ENCODE measurements around the gene NLRP12.

The NLRP12 gene

DNA sequence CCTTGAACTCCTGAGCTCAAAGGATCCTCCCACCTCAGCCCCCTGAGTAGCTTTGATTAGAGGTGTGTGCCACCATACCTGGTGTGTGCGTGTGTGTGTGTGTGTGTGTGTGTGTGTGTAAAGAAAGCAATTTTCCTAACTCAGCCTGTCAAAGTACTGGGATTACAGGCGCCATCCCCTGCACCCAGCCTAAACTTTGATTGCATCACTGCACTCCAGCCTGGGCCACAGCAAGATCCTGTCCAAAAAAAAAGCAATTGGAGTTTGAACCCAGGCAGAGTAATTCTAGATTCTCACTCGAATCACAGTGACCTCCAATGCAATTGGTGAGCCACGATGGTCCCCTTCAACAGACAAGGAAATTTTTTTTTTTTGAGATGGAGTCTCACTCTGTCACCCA lies 29.1 kb downstream of the NLRP12 start:
- in situ Hi-C loops (cut with MboI; ENCODE audit: low pct_unique_long_range_greater_than_20kb, low sequenced_read_pairs, unreplicated experiment): no loop called here
- no peak for TF ChIP-seq CTCF (IDR thresholded peaks at IDR 0.05; ENCODE audit: extremely low read depth, insufficient read depth, missing control alignments)

DNA sequence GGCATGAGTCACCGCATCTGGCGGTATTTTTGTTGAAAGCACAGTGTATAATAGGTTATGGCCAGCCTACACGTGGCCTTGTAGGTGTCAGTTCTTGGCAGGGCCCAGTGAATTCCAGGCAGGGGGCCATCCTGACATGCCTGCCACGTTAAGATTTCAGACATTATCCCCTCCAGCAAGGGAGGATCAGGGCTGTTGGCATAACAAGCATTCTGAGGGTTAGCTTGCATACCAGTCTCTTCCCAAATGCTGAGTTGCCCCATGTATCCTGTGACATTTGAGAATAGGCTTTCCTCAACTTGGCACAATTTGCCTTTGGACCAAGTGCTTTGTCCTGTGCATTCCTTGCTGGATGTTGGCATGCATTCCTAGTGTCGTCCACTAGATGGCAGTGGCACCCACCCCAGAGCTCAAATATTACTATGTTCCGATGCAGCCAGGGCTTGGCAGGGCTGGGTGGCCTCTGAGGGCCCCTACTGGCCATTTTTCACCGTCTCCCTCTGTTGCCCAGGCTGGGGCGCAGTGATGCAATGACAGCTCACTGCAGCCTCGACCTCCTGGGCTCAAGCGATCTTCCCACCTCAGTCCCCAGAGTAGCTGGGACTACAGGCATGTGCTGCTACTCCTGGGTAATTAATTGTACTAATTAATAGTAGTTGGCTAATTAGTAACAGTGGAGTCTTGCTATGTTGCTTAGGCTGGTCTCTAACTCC lies 31.2 kb downstream of the NLRP12 start:
- in situ Hi-C loops (cut with MboI; ENCODE audit: low pct_unique_long_range_greater_than_20kb, low sequenced_read_pairs, unreplicated experiment): no loop called here
- TF ChIP-seq CTCF (IDR thresholded peaks at IDR 0.05; ENCODE audit: extremely low read depth, insufficient read depth, missing control alignments): peak; percentile 92
- DNase-seq (ENCODE audit: low spot score): peak; percentile 82

More for the DNA sequence above, 29.1 kb downstream of the NLRP12 start:
- DNase-seq (ENCODE audit: low spot score): no peak

DNA sequence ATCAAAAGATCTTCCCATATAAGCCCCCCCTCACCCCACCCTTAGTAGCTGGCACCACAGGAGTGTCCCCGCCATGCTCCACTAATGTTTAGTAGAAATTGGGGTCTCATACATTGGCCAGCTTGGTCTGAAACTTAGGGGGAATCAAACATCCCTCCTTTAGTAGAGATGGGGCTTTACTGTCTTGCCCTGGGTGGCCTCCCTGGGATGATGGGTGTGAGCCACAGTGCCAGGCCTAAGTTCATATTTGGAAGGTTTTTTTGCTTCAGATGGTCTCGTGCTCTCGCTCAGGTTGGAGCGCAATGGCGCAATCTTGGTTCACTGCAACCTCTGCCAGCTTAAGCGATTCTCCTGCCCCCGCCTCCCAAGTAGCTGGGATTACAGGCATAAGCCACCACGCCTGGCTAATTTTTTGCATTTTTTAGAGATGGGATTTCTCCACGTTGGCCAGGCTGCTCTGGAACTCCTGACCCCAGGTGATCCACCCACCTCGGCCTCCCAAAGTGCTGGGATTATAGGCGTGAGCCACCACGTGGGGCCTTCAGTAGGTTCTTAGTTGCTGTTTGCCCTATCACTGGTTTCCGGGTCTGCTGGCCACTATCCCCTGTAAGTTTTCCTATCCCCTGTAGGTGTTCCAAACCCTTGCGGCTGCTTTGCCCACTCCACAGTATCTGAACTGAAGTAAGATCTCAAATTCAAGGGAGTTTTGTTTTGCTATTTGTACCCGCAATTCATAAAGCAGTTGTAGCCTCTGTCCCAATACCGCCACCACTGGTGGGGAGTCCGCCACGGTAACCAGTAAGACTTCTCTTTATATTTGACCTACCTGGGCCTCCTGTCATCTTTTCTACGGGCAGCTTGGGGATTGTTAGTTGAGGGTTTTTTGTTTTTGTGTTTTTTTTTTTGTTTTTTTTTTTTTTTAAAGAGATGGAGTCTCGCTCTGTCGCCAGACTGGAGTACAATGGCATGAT lies 34.1 kb downstream of the NLRP12 start:
- no peak for DNase-seq (ENCODE audit: low spot score)
- in situ Hi-C loops (cut with MboI; ENCODE audit: low pct_unique_long_range_greater_than_20kb, low sequenced_read_pairs, unreplicated experiment): no loop called here
- TF ChIP-seq CTCF (IDR thresholded peaks at IDR 0.05; ENCODE audit: extremely low read depth, insufficient read depth, missing control alignments): no peak

GRCh38 chr19:53787266-53787665 lies 36.8 kb downstream of the NLRP12 start:
- TF ChIP-seq CTCF (IDR thresholded peaks at IDR 0.05; ENCODE audit: extremely low read depth, insufficient read depth, missing control alignments): no peak
- DNase-seq (ENCODE audit: low spot score): no peak
- in situ Hi-C loops (cut with MboI; ENCODE audit: low pct_unique_long_range_greater_than_20kb, low sequenced_read_pairs, unreplicated experiment): no loop called here

GRCh38 chr19:53786744-53787143 lies 37.4 kb downstream of the NLRP12 start:
- in situ Hi-C loops (cut with MboI; ENCODE audit: low pct_unique_long_range_greater_than_20kb, low sequenced_read_pairs, unreplicated experiment): no loop called here
- no peak for DNase-seq (ENCODE audit: low spot score)
- no peak for TF ChIP-seq CTCF (IDR thresholded peaks at IDR 0.05; ENCODE audit: extremely low read depth, insufficient read depth, missing control alignments)

- no peak for DNase-seq (ENCODE audit: low spot score)
- TF ChIP-seq CTCF (IDR thresholded peaks at IDR 0.05; ENCODE audit: extremely low read depth, insufficient read depth, missing control alignments): no peak
- in situ Hi-C loops (cut with MboI; ENCODE audit: low pct_unique_long_range_greater_than_20kb, low sequenced_read_pairs, unreplicated experiment): no loop called here
Measured at GRCh38 chr19:53785196-53785889, 38.8 kb downstream of the NLRP12 start.
